Stimulated activated CD4-positive, alpha-beta T cell treated with anti-CD3 and anti-CD28 coated beads, Interleukin-12 subunit alpha, Interleukin-12 subunit beta, amount 100 ng/mL, for 24 hours (primary cell): Measurements from ENCODE around the gene GFRA4.

Experiments
- DNase-seq, 2 experiments: peaks; one replicate each; pipeline ENCODE4 v3.0.0-alpha.2; 2020; ENCODE audit warnings: low read depth in 2 of 2

GFRA4 gene

GRCh38 chr20:3694864-3695263 lies 31.7 kb upstream of the GFRA4 start:
- DNase-seq, result no peak

DNA sequence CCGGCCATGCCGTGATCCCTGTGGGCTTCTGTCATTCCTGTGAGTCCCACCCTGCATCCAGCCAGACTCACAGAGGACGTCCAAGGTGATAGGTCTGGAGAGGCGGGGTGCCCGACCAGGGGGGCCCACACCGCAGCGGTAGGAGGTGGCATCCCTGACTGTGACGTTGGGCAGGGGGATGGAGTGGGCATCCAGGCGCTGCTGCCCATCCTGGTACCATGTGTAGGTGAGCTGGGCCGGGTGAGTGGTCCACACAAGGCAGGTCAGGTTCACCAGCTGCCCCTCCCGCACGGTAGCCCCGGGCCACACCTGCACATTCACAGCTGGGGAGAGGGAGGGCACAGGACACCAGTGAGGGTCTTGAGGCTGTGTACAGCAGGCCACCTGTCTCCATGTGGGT lies 30.2 kb upstream of the GFRA4 start:
- no peak for DNase-seq

- no peak for DNase-seq
Measured at GRCh38 chr20:3692706-3693294, 29.6 kb upstream of the GFRA4 start.

DNA sequence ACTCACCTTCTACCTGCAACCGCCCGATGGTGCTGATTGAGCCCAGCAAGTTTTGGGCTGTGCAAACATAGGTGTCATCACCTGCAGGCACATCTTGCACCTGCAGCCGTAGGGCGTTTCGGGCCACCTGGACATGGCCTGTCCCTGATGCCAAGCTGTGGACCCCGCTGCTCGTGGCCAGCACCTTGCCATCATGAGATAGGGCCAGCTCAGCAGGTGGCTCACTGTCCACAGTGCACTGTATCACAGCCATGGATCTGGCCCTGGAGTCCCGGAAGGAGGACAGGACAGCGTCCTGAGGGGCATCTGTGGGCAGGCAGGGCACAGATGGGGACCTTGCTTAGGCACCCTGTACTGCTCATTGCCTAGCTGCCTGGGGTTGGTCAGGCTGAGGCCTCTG lies 28.7 kb upstream of the GFRA4 start:
- no peak for DNase-seq

DNA sequence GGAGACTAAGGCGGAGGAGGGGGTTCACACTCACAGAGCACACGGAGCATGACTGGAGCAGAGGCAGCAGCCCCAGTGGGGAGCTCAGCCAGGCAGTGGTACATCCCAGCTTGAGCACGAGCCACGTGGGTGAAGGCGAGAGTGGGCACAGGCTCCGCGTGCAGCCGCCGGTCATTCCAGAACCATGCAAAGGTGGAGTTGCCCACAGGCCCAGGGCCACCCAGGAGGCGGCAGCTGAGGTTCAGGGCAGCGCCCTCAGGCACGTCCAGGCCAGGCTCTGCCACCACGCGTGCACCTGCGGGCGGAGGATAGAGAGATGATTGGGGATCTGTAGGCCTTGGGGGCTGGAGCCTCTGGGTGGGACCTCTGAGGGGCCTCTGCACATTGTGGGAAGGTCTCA lies 28.1 kb upstream of the GFRA4 start:
- DNase-seq, result no peak

- no peak for DNase-seq
Measured at GRCh38 chr20:3690413-3690812, 27.2 kb upstream of the GFRA4 start.

- DNase-seq, result no peak
Measured at GRCh38 chr20:3689978-3690377, 26.8 kb upstream of the GFRA4 start.

- DNase-seq, result no peak
Measured at GRCh38 chr20:3687655-3688054, 24.5 kb upstream of the GFRA4 start.

DNA sequence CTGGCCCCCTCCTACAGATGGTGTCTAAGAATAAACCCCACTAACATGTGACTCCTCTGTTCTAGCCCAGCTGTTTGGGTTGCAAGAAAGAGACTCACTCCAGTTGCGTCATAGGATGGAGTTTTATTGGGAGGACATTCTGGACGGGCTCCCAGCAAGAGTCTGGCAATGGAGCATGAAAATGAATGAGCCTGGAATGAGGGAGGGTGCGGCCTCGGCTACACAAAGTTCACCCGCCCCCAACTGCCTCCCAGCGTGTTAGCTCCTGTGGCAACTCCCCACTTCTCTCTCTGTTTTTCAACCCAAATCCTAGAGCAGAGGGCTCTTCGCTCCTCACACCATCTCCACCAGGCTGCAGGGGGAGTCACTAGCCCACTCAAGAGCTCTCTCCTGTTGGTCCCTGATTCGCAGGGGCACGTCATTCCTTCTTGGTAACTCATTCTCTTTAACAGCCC lies 23.7 kb upstream of the GFRA4 start:
- DNase-seq, result no peak

DNA sequence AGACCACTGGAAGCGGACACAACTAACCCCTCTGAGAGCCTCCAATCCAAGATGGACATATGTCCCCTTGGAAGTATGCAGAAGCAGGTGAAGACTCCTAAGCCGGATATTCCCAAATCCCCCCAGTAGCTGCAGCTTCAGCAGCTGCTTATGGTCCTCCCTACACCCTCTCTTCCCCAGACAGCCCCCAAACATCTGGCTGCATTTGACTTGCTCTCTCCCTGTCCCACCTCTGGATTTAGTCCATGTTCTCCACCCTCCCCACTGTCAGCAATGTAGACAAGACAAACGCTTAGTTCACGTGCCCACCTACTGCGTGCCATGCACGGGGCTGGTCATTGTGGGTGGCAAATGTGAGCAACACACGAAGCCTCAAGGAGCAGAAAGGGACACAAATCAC lies 23.2 kb upstream of the GFRA4 start:
- no peak for DNase-seq

DNA sequence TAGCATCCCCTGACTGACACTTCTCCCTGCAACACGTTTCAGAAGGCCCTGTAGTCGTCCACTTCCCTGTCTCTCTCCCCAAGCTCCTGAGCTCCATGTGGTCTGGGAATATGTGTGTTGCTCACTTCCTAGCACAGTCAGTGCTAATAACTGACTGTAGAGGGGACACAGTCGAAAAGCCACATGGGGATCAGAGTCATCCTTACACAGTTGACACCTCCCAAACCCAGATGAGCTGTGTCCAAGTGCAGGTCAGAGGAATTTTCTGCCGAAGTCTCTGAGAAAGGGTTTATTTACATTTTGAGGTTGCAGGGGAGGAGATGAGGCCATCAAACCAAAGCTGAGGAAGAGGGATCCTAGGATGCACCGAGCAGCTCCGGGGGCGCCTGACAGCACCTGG lies 22.1 kb upstream of the GFRA4 start:
- DNase-seq, result no peak

DNA sequence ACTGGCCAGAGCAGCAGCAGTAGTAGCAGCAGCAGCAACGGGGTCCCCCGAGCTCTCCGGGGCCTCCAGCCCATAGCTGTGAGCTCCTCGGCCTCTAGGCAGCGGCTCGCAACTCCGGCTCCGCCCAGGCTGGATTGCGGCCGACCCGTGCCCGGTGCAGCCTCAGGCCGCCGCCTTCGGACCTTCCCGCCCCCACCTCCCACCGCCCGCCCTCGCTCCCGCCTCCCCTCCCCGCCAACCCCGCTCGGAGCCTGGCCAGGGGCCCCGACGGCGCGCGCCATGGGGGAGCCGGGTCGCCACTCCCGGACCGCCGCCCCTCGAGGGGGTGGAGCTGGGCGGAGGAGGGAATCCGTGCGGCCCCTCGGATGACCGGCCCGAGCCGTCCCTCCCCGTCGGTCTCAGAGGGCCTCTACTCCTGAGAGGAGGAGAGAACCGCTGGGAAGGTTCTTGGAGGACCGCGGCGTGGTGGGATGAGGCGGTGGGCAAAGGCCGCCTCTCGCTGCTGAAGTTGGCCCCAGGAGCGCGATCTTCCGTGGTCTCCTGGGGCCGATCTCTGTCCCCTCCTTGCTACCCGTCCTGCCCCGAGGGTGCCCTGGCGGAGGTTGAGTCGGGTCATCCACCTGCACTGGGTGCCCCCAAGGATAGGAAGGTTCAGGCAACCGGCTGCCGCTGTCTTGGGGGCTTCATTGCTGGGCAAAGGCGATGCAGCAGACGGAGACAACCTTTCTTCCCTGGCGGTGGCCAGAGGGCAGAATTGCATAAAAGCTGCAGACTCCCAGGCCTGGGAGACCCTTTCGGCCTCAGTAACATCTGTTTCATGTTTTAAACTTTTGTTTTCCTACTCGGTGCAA lies 19.0 kb upstream of the GFRA4 start, which contains the start of gene ADAM33:
Gene ADAM33, minus strand, starts transcription at position 80 of the 851 bp plus-strand sequence. Its CDS starts 6 bp downstream, at position 74.
- no peak for DNase-seq

GRCh38 chr20:3681352-3681930 lies 18.2 kb upstream of the GFRA4 start:
- no peak for DNase-seq

- DNase-seq, result no peak
Measured at GRCh38 chr20:3680701-3681351, 17.6 kb upstream of the GFRA4 start.

GRCh38 chr20:3679749-3680700 lies 16.8 kb upstream of the GFRA4 start:
- DNase-seq, result no peak

DNA sequence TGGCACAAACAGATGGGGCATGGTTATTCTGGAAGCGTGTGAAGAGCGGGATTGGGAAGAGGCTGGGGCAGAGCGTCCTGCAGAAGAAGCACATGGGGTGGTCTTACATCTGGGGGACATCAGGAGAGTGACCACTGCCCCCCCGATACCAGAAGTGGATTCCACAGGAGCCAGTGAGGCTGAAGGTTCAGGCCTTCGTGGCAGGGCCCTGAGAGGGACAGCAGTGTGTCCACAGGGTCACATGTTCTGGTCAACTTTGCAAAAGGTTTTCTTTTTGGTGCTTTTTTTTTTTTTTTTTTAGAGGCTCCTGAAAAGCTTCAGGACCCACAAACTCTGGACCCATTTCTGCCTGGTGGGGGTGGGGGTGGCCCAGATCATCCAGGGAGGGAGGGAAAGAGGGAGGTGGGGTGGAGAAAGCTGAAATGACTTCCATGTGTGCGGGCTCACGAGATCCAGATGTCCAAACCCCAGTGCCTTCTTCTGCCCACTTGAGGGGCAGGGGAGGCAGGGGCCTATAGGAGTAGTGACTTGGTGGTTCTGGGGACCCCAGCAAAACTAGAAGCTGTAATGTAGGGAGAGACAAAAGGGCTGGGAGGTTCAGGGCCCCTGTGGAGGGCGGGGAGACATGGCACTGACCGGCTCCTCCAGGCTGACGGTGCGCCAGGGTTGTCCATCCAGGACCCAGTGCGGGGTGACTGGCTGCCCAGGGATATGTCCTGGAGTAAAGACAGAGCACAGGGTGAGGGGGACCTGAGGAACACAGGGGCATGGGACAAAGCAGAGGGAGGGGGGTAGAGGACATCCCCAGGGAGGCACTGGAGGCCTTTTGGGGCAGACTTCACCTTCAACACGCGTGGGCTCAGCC lies 15.9 kb upstream of the GFRA4 start:
- DNase-seq, result no peak

DNA sequence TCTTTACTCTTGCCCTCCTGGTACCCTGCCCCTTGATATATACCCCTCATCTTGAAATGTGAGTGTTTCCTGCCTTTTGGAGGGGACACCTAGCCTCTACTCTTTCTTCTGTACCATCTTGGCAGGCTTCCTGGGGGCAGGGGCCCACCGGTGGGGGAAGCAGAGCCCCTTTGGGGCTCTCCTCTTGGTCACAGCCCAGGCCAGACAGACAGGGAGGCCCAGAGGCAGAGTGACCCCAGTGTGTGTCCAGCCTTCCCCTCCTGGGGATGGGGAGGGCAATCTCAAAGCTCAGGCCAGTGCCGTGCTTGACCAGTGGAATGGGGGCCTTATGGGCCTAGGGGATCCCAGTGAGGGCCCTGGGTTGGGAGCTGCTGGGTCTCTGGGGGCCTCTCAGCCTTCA lies 15.0 kb upstream of the GFRA4 start:
- DNase-seq, result no peak

- no peak for DNase-seq
Measured at GRCh38 chr20:3677733-3678132, 14.5 kb upstream of the GFRA4 start.

DNA sequence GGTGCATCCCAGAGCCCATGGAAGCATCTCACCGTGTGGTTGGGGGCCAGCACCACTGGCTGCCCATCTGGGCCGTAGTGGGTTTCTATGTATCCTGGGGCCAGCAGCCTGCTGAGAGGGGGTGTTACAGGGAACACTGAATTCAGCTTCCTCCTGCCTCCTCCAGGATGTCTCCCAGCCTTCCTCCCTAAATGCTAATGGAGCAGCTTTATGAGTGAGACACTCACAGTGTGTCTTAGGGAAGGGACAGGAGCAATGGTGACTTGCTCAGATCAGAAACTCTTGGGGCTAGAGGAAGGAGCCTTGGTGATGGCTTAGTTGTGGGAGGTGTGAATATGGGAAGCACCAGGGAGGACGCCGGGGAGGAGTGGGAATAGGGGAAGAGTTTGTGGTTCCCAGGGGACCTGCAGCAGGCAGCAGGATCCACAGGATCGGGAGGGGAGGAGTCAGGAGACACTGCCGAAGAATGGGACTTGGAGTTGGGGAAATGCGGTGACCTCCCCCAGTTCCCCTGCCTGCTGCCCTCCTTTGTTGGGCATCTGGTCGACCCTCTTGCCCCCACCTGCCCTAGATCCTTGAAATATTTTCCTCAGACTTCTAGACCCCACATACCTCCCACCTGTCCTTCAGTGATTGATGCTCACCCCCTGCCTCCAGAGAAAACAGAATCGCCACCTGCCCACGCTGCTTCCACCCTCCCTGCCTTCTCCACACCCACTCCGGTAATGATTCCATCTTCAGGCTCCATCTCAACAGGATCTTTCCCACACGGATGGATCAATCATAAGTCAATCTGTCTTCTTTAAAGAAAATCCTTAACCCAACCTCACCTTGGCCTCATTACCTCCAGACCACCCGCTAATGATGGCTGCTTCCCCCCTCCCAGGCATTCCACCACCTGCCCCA lies 12.0 kb upstream of the GFRA4 start:
- no peak for DNase-seq
